HepG2 (cell line): Measurements from ENCODE around the gene CEACAM5. TPM values are rescaled to one million over a fixed set of nuclear protein-coding genes. Genes with fewer than 3 reads are reported as not detected.

ENCODE experiments used
- polyA plus RNA-seq, 8 experiments: library from polyadenylated mRNA; depleted of rRNA in 3 of 8; stranded (reverse) in 7 of 8; unstranded in 1 of 8; fragments of >200 nt; fragmentation: Illumina TruSeq in 4 of 8; extraction: Trizol in 4 of 8; gene quantifications; 2 replicates each; pipeline versions ENCODE4 v1.2.1 to v1.2.3, GENCODE V29; 2011 to 2016; ENCODE audit warnings: low read depth in 4 of 8, missing spikeins in 1 of 8, mixed read lengths in 1 of 8; ENCODE audit not compliant: insufficient read depth in 1 of 8
- total RNA-seq, 5 experiments: library from RNA; depleted of rRNA; stranded (reverse); fragments of >200 nt; fragmentation: Illumina TruSeq; extraction: Trizol; gene quantifications; 2 replicates each; pipeline ENCODE4 v1.2.3, GENCODE V29; 2016; ENCODE audit warnings: low read depth in 1 of 5

Gene CEACAM5
- total and polyA plus RNA-seq, 2 of the 13 experiments (the other 11 are each of a cell fraction or from before 2014, with no cell fraction given) = not detected

Other genes starting within 250 kb of the CEACAM5 start
- gene CEACAM21, start 132.5 kb upstream of the CEACAM5 start, total RNA-seq (2016; rRNA removed; fragmentation: Illumina TruSeq; extraction: Trizol) = not detected in 2 replicates
- gene CEACAM21, start 132.5 kb upstream of the CEACAM5 start, polyA plus RNA-seq (2011; rRNA removed) = 0.05 TPM in 1 of 2 replicates, not detected in the other
- gene CEACAM4, start 81.6 kb upstream of the CEACAM5 start, total RNA-seq (2016; rRNA removed; fragmentation: Illumina TruSeq; extraction: Trizol) = not detected in 2 replicates
- not detected in 2 replicates for gene CEACAM4, start 81.6 kb upstream of the CEACAM5 start, polyA plus RNA-seq (2011; rRNA removed)
- not detected in 2 replicates for gene CEACAM7, start 20.4 kb upstream of the CEACAM5 start, total RNA-seq (2016; rRNA removed; fragmentation: Illumina TruSeq; extraction: Trizol)
- gene CEACAM7, start 20.4 kb upstream of the CEACAM5 start, polyA plus RNA-seq (2011; rRNA removed) = not detected in 2 replicates
- gene CEACAM6, start 46.9 kb downstream of the CEACAM5 start, total RNA-seq (2016; rRNA removed; fragmentation: Illumina TruSeq; extraction: Trizol) = not detected in 2 replicates
- gene CEACAM6, start 46.9 kb downstream of the CEACAM5 start, polyA plus RNA-seq (2011; rRNA removed) = not detected in 2 replicates
- not detected in 2 replicates for gene CEACAM3, start 88.0 kb downstream of the CEACAM5 start, total RNA-seq (2016; rRNA removed; fragmentation: Illumina TruSeq; extraction: Trizol)
- gene CEACAM3, start 88.0 kb downstream of the CEACAM5 start, polyA plus RNA-seq (2011; rRNA removed) = not detected in 2 replicates
- not detected in 2 replicates for gene LYPD4, start 136.1 kb downstream of the CEACAM5 start, total RNA-seq (2016; rRNA removed; fragmentation: Illumina TruSeq; extraction: Trizol)
- gene LYPD4, start 136.1 kb downstream of the CEACAM5 start, polyA plus RNA-seq (2011; rRNA removed) = not detected in 2 replicates
- not detected in 2 replicates for gene DMRTC2, start 136.4 kb downstream of the CEACAM5 start, total RNA-seq (2016; rRNA removed; fragmentation: Illumina TruSeq; extraction: Trizol)
- gene DMRTC2, start 136.4 kb downstream of the CEACAM5 start, polyA plus RNA-seq (2011; rRNA removed) = not detected in 2 replicates
- 4,758 and 5,028 TPM in 2 replicates for gene RPS19, start 151.6 kb downstream of the CEACAM5 start, total RNA-seq (2016; rRNA removed; fragmentation: Illumina TruSeq; extraction: Trizol)
- gene RPS19, start 151.6 kb downstream of the CEACAM5 start, polyA plus RNA-seq (2011; rRNA removed) = 1,633 and 1,983 TPM in 2 replicates
- 0.27 and 0.33 TPM in 2 replicates for gene CD79A, start 168.7 kb downstream of the CEACAM5 start, total RNA-seq (2016; rRNA removed; fragmentation: Illumina TruSeq; extraction: Trizol)
- 0.24 and 0.30 TPM in 2 replicates for gene CD79A, start 168.7 kb downstream of the CEACAM5 start, polyA plus RNA-seq (2011; rRNA removed)
- 26.2 and 34.7 TPM in 2 replicates for gene ARHGEF1, start 174.6 kb downstream of the CEACAM5 start, total RNA-seq (2016; rRNA removed; fragmentation: Illumina TruSeq; extraction: Trizol)
- gene ARHGEF1, start 174.6 kb downstream of the CEACAM5 start, polyA plus RNA-seq (2011; rRNA removed) = 33.1 and 33.7 TPM in 2 replicates
- gene ERFL, start 219.8 kb downstream of the CEACAM5 start, total RNA-seq (2016; rRNA removed; fragmentation: Illumina TruSeq; extraction: Trizol) = not detected in 2 replicates
- not detected in 2 replicates for gene ERFL, start 219.8 kb downstream of the CEACAM5 start, polyA plus RNA-seq (2011; rRNA removed)